Measurements from ENCODE around the gene SLC17A8. TPM values are rescaled to one million over a fixed set of nuclear protein-coding genes. Genes with fewer than 3 reads are reported as not detected.

The SLC17A8 gene
- total and polyA plus RNA-seq, 4 donors: 0.02 to 14.8 (median 0.24) TPM

- Histone ChIP-seq H3K9ac (ENCODE audit: insufficient read depth in 1 of 2, low read length in 2 of 2) (no peak overlapping the region), H3K27ac (ENCODE audit: low read depth in 1 of 2, low read length in 1 of 2) (no peak overlapping the region), H3K27me3 (ENCODE audit: control insufficient read depth in 3 of 3, insufficient read depth in 3 of 3, low read length in 2 of 3) (no peaks in the 10 kb centered on the region), H3K4me3 (no peak overlapping the region), H3K9me3 (ENCODE audit: control insufficient read depth in 4 of 4, insufficient read depth in 3 of 4, low read length in 3 of 4) (peaks cover 0 to 2% (median 0%) of the 10 kb centered on the region in 4 donors), H3K4me1 (ENCODE audit: control insufficient read depth in 5 of 5, insufficient read depth in 5 of 5, low read length in 5 of 5) (peaks cover 0 to 2% (median 0%) of the 10 kb centered on the region in 5 donors), H3K36me3 (ENCODE audit: control insufficient read depth in 4 of 4, insufficient read depth in 4 of 4, low read length in 4 of 4) (no peaks in the 10 kb centered on the region)
- DNase-seq (no peak), ATAC-seq (ENCODE audit: insufficient read depth, low FRiP score) (no peak)
- WGBS, 2 donors: 61 to 78% methylated on average over 2 of the region's 2 CpGs
- no peak for TF ChIP-seq CTCF (IDR thresholded peaks at IDR 0.05; ENCODE audit: control extremely low read depth, extremely low read depth)
Observed at GRCh38 chr12:100402763-100403162, 45.9 kb downstream of the SLC17A8 start.

- no peak overlapping the region for H3K4me3 ChIP-seq
- no peak overlapping the region for H3K27ac ChIP-seq (ENCODE audit: low read depth in 1 of 2, low read length in 1 of 2)
- TF ChIP-seq CTCF (IDR thresholded peaks at IDR 0.05; ENCODE audit: control extremely low read depth, extremely low read depth): no peak
- H3K4me1 ChIP-seq (ENCODE audit: control insufficient read depth in 5 of 5, insufficient read depth in 5 of 5, low read length in 5 of 5): peaks cover 0 to 2% (median 0%) of the 10 kb centered on the region in 5 donors
- no peak overlapping the region for H3K9ac ChIP-seq (ENCODE audit: insufficient read depth in 1 of 2, low read length in 2 of 2)
- no peak for DNase-seq
- H3K27me3 ChIP-seq (ENCODE audit: control insufficient read depth in 3 of 3, insufficient read depth in 3 of 3, low read length in 2 of 3): no peaks in the 10 kb centered on the region
- no peaks in the 10 kb centered on the region for H3K36me3 ChIP-seq (ENCODE audit: control insufficient read depth in 4 of 4, insufficient read depth in 4 of 4, low read length in 4 of 4)
- 83 to 86% methylated on average over 2 of the region's 2 CpGs for WGBS, 2 donors
- ATAC-seq (ENCODE audit: insufficient read depth, low FRiP score): no peak
- H3K9me3 ChIP-seq (ENCODE audit: control insufficient read depth in 4 of 4, insufficient read depth in 3 of 4, low read length in 3 of 4): peaks cover 0 to 2% (median 0%) of the 10 kb centered on the region in 4 donors
Observed at GRCh38 chr12:100403446-100403845, 46.6 kb downstream of the SLC17A8 start.

- Histone ChIP-seq H3K36me3 (ENCODE audit: control insufficient read depth in 4 of 4, insufficient read depth in 4 of 4, low read length in 4 of 4) (no peaks in the 10 kb centered on the region), H3K9ac (ENCODE audit: insufficient read depth in 1 of 2, low read length in 2 of 2) (no peak overlapping the region), H3K4me3 (no peak overlapping the region), H3K4me1 (ENCODE audit: control insufficient read depth in 5 of 5, insufficient read depth in 5 of 5, low read length in 5 of 5) (no peaks in the 10 kb centered on the region), H3K27me3 (ENCODE audit: control insufficient read depth in 3 of 3, insufficient read depth in 3 of 3, low read length in 2 of 3) (no peaks in the 10 kb centered on the region), H3K9me3 (ENCODE audit: control insufficient read depth in 4 of 4, insufficient read depth in 3 of 4, low read length in 3 of 4) (peaks cover 0 to 2% (median 0%) of the 10 kb centered on the region in 4 donors), H3K27ac (ENCODE audit: low read depth in 1 of 2, low read length in 1 of 2) (no peak overlapping the region)
- peak; percentile 19 to 57 (median 34) for DNase-seq
- TF ChIP-seq CTCF (IDR thresholded peaks at IDR 0.05; ENCODE audit: control extremely low read depth, extremely low read depth): no peak
- ATAC-seq (ENCODE audit: insufficient read depth, low FRiP score): peak; percentile 78
- 57 to 61% methylated on average over 10 of the region's 10 CpGs for WGBS, 2 donors
Observed at GRCh38 chr12:100404769-100405407, 48.0 kb downstream of the SLC17A8 start.

GRCh38 chr12:100413001-100413400 is 56.1 kb downstream of the SLC17A8 start:
- Histone ChIP-seq H3K4me1 (ENCODE audit: control insufficient read depth in 5 of 5, insufficient read depth in 5 of 5, low read length in 5 of 5) (no peaks in the 10 kb centered on the region), H3K9ac (ENCODE audit: insufficient read depth in 1 of 2, low read length in 2 of 2) (no peak overlapping the region), H3K27me3 (ENCODE audit: control insufficient read depth in 3 of 3, insufficient read depth in 3 of 3, low read length in 2 of 3) (no peaks in the 10 kb centered on the region), H3K27ac (ENCODE audit: low read depth in 1 of 2, low read length in 1 of 2) (no peak overlapping the region), H3K9me3 (ENCODE audit: control insufficient read depth in 4 of 4, insufficient read depth in 3 of 4, low read length in 3 of 4) (no peaks in the 10 kb centered on the region), H3K36me3 (ENCODE audit: control insufficient read depth in 4 of 4, insufficient read depth in 4 of 4, low read length in 4 of 4) (no peaks in the 10 kb centered on the region), H3K4me3 (no peak overlapping the region)
- ATAC-seq (ENCODE audit: insufficient read depth, low FRiP score): no peak
- 89 to 92% methylated on average over 6 of the region's 6 CpGs for WGBS, 2 donors
- TF ChIP-seq CTCF (IDR thresholded peaks at IDR 0.05; ENCODE audit: control extremely low read depth, extremely low read depth): no peak
- no peak for DNase-seq

Data from lung (tissue), 12 donors.